Stimulated activated memory B cell treated with anti-CD40 and anti-IgM and Interleukin-4, amounts not matched to agents 10 μg/mL and 1 μg/mL and 100 μg/mL, for 72 hours (primary cell): ENCODE data around the gene DSCAM.

Source experiments
- ATAC-seq: fragments of 150-1000 bp; cut with Tn5 transposase; 2 replicates; pipeline ENCODE4 v1.10.0; 2021
- H3K27ac Mint-ChIP-seq: one replicate; pipeline ENCODE4 v1.8.0; 2022; ENCODE audit warnings: mild to moderate bottlenecking, mixed read lengths
- H3K27me3 Mint-ChIP-seq: one replicate; pipeline ENCODE4 v1.8.0; 2022; ENCODE audit warnings: mixed read lengths
- H3K36me3 Mint-ChIP-seq: one replicate; pipeline ENCODE4 v1.8.0; 2022; ENCODE audit warnings: mixed read lengths
- H3K4me1 Mint-ChIP-seq: one replicate; pipeline ENCODE4 v1.8.0; 2022; ENCODE audit warnings: mixed read lengths
- H3K4me3 Mint-ChIP-seq: one replicate; pipeline ENCODE4 v1.8.0; 2022; ENCODE audit warnings: mild to moderate bottlenecking, moderate library complexity, mixed read lengths
- H3K9me3 Mint-ChIP-seq: one replicate; pipeline ENCODE4 v1.8.0; 2022; ENCODE audit warnings: mixed read lengths

DSCAM gene

DNA sequence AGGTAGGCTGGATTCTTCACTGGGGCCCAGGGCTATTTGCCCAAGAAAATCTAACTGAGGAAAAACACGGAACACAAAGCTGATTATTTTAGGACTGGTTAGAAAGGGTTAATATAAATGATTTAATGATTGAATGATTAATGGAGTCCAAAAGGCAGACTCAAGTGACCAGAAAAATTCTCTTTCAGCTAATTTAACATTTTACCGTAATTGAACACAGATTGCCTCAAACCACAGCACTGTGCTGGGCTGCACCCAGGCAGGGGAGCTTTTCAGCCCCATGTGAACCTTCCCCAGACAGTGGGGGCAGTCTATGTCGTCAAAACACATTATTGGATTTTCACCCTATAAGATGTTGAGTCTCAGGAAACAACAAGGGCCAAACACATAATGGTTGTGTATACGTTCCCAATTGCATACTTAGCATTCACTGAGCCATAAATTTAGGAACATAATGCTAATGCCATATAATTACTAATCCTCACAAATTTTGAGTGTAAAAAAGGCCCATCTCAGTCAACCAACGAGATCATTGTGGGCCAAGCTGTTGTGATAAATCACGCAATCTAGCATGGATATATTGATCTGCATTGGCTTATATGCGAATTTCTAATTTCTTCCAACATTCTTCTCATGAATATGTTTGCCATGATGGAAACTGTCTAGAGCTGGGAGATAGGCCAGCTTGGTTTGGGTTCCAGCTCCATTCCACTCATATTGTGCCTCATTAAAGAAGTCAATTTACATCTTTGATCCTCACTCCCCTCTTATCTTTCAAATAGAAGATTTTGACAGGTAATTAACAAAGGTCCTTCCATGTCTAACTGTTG lies 27.7 kb downstream of the DSCAM start:
- H3K27me3 Mint-ChIP-seq = no peaks in the 10 kb centered on the region
- H3K9me3 Mint-ChIP-seq = peaks cover 8% of the 10 kb centered on the region
- no peaks in the 10 kb centered on the region for H3K36me3 Mint-ChIP-seq
- H3K4me1 Mint-ChIP-seq = no peaks in the 10 kb centered on the region
- no peak overlapping the region for H3K27ac Mint-ChIP-seq
- no peak for ATAC-seq
- no peak overlapping the region for H3K4me3 Mint-ChIP-seq

DNA sequence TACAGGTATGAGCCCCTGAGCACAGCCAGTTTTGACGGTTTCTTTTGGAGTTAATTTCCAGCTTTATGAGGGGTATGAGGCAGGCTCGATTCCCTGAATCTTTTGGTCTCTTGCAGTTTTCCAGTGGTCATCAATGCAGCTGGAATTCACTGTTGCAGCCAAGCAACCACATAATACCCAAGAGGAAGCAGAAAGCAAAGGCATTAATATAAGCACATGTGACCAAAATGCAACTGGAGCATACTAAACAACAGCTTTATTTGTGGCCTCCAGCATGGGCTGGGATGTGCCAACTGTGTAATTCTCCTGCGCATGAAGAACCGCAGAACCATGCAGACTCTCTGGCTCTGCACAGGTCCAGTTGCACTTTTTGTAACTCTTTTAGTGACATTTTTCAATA lies 33.0 kb downstream of the DSCAM start:
- Mint-ChIP-seq H3K36me3 (no peaks in the 10 kb centered on the region), H3K27me3 (no peaks in the 10 kb centered on the region), H3K4me1 (no peaks in the 10 kb centered on the region), H3K9me3 (no peaks in the 10 kb centered on the region), H3K27ac (no peak overlapping the region), H3K4me3 (no peak overlapping the region)
- ATAC-seq = no peak

DNA sequence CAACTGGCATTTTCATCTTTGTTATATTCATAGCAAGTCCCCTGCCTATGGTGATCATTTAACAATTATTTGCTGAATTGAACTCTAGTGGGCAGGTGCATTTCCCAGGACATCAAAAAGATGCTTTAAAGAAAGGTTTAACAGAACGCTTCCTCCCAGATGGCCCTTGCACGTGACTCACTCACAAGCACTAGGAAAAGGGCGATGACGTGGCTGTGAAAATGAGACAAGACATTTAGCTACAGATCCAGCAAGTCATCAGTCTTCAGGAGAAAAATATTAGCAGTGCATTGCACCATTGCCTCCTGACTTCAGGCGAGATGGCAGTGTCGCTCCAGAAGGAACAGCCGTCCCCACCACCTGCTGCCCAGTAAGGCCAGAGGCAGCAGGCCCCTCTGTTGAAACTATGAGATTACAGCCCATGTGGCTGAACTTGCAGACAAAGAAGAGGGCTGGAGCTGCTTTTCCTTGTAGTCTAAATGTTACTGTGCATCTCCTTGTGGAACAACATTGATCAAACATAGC lies 37.2 kb downstream of the DSCAM start:
- Mint-ChIP-seq H3K4me3 (no peak overlapping the region), H3K36me3 (no peaks in the 10 kb centered on the region), H3K9me3 (peaks cover under 1% of the 10 kb centered on the region), H3K4me1 (no peaks in the 10 kb centered on the region), H3K27ac (no peak overlapping the region), H3K27me3 (no peaks in the 10 kb centered on the region)
- ATAC-seq = no peak

DNA sequence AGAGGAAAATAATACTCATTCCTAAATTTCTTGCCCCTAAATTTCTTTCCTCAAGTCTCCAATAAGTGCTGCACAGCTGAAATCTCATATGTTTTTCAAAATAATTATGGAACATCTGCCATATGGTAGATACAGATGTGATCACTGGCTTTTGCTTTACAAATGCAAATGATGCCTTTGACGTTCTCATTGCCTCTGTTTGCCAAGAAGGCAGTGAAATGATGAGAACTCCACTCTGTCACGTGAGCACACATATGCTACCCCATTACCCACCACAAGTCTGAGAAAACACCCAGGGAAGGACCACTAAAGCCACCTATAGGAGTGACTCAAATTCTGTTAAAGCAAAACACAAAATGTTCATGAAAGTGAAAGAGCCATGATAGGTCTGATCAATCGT lies 43.9 kb downstream of the DSCAM start:
- no peaks in the 10 kb centered on the region for H3K27me3 Mint-ChIP-seq
- no peaks in the 10 kb centered on the region for H3K36me3 Mint-ChIP-seq
- no peaks in the 10 kb centered on the region for H3K4me1 Mint-ChIP-seq
- no peak overlapping the region for H3K27ac Mint-ChIP-seq
- no peak overlapping the region for H3K4me3 Mint-ChIP-seq
- H3K9me3 Mint-ChIP-seq = peaks cover 10% of the 10 kb centered on the region
- ATAC-seq = no peak

DNA sequence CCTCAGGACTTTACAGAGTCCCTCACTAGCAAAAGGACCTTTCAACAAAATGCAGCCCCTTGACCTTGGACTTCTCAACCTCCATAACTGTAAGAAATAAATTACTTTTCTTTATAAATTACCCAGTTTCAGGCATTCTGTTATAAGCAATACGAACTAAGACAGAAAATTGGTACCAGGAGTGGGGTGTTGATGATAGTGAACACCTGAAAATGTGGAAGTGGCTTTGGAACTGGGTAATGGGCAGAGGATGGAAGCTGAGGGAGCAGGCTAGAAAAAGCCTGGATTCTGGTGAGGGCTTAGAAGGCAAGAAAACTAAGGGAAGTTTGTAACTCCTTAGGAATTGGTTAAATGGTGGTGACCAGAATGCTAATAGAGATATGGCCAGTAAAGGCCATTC lies 46.8 kb downstream of the DSCAM start:
- Mint-ChIP-seq H3K9me3 (peaks cover 16% of the 10 kb centered on the region), H3K4me3 (no peak overlapping the region), H3K4me1 (no peaks in the 10 kb centered on the region), H3K27me3 (no peaks in the 10 kb centered on the region), H3K27ac (no peak overlapping the region), H3K36me3 (no peaks in the 10 kb centered on the region)
- ATAC-seq = no peak

DNA sequence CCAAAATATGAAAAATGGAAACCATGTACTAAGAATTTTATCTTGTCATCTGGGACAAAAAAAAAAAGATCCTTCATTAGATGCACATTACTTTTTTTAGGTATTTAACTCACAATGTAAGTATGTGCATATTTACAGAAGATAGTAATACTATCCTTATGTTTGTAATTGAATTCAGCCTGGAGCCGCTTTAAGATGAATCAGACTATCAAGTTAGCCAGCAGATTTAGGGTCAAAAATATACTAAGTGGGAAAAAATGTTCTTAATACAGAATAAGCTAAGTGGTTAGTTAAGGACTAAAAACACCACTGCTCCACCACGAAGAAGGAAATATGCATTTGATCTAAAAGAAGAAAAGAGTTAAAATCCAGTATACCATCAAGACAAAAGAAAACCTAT lies 49.1 kb downstream of the DSCAM start:
- Mint-ChIP-seq H3K36me3 (no peaks in the 10 kb centered on the region), H3K4me3 (no peak overlapping the region), H3K9me3 (peaks cover 12% of the 10 kb centered on the region), H3K27me3 (no peaks in the 10 kb centered on the region), H3K27ac (no peak overlapping the region), H3K4me1 (no peaks in the 10 kb centered on the region)
- no peak for ATAC-seq

DNA sequence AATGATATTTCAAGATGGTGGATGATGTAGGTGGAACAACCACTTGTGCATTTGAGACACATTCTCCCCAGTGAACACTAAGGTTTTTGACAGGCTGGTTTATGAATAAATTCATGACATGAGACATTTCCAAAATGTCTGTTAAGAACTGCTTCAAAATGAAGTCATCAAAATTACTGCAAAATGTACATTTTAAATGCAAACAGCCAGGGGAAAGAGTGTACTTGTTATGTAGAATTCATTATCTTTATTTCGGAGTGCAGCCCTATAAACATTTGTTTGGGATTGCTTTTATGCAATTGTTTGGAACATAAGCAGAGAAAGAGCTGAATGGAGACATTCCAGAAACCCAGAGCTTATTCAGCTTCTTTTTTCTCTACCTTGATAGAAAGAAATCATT lies 49.5 kb downstream of the DSCAM start:
- H3K9me3 Mint-ChIP-seq = peaks cover 12% of the 10 kb centered on the region
- H3K4me3 Mint-ChIP-seq = no peak overlapping the region
- H3K36me3 Mint-ChIP-seq = no peaks in the 10 kb centered on the region
- H3K27ac Mint-ChIP-seq = no peak overlapping the region
- no peaks in the 10 kb centered on the region for H3K4me1 Mint-ChIP-seq
- H3K27me3 Mint-ChIP-seq = no peaks in the 10 kb centered on the region
- no peak for ATAC-seq

DNA sequence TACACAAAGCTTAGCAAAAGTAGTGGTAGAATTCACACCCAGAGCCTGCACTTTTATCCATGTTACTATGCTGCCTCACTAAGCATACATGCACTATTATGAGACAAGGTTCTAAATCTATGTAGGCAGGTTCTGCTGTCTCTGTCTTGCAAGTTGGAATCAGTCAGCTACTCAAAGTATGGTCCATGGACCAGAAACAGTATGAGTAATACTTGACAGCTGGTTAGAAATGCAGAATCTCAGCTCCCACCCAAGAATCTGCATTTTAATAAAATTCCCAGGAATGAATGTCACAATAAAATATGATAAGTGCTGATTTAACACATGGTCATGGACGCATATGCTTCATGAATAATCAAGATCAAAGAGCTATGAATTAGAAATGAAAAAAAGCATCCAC lies 50.5 kb downstream of the DSCAM start:
- Mint-ChIP-seq H3K4me3 (no peak overlapping the region), H3K27me3 (no peaks in the 10 kb centered on the region)

DNA sequence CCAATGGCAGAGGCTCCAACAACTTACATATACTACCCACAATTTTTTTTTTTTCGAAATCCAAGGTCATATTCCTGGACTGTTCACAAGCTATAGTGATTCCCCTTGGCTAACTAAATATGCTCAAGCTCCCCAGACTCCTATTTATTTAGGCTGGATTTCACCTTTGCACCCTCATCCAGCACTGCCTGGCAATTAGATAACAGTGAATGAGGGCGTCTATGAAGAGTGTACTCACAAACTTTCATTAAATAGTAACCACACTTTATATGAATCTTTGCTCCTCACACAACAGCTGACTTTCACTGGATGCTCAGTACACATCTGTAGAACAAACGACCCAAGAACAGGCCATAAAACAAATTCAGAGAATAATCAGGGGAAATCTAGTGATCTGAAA lies 51.6 kb downstream of the DSCAM start:
- Mint-ChIP-seq H3K27ac (no peak overlapping the region), H3K9me3 (peaks cover 12% of the 10 kb centered on the region), H3K27me3 (no peaks in the 10 kb centered on the region), H3K36me3 (no peaks in the 10 kb centered on the region), H3K4me3 (no peak overlapping the region), H3K4me1 (no peaks in the 10 kb centered on the region)
- ATAC-seq = no peak

More for the DNA sequence above, 50.5 kb downstream of the DSCAM start:
- Mint-ChIP-seq H3K27ac (no peak overlapping the region), H3K9me3 (peaks cover 12% of the 10 kb centered on the region), H3K4me1 (no peaks in the 10 kb centered on the region), H3K36me3 (no peaks in the 10 kb centered on the region)
- ATAC-seq = no peak

DNA sequence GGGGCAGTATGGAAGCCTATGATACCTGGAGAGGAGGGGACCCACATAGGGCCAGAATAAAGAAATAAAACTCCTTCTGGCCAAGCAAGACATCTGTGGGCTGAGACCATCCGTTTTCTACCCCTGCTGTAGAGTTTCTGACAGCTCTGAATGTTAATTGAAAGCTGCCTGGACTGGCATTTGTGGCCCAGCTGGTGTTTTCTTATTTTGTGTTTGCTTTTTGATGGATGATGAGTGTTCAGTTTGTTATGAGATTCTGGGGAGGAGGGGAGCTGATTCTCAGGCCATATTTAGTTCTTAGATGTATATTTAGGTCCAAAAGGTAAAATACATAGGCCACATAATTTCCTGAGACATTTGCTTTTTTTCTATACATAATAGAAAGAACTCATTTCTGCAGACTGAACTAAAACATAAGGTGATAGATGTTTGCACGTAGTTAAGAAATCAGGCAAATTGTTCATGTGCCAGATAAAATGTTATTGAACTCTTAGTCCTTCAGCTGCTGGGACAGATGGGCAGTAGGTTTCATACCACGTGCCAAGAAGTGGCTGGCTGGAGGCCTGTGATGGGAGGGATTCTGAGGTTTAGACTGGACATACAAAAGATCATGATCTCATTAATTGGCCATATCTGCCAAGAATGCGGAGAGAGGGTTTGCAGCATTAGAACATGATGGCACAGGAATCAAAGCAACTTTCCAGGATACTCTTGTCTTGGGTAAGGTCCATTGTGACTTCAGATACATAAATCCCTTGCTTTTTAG lies 54.1 kb downstream of the DSCAM start:
- H3K27me3 Mint-ChIP-seq = no peaks in the 10 kb centered on the region
- H3K4me1 Mint-ChIP-seq = no peaks in the 10 kb centered on the region
- ATAC-seq = no peak
- peaks cover 5% of the 10 kb centered on the region for H3K9me3 Mint-ChIP-seq
- H3K4me3 Mint-ChIP-seq = no peak overlapping the region
- no peaks in the 10 kb centered on the region for H3K36me3 Mint-ChIP-seq
- no peak overlapping the region for H3K27ac Mint-ChIP-seq

DNA sequence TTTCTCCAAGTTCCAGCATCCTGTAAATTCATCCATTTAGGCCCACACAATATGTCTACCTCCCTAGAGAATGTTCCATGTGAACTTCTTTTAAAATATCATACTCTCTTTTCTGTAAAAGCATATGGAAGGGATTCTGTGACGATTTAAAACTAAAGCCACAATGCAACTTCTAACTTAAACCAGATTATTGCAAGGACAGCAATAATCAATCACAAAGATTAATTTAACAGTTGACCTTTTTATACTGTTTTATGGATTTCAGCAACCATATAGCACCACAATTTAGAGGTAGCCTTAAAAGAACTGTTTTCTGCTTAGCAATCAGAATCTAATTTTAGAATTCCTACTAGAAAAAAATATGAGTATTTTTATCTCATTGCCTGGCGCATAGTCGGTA lies 58.3 kb downstream of the DSCAM start:
- Mint-ChIP-seq H3K27me3 (no peaks in the 10 kb centered on the region), H3K4me3 (no peak overlapping the region), H3K27ac (no peak overlapping the region), H3K9me3 (peaks cover 3% of the 10 kb centered on the region), H3K4me1 (no peaks in the 10 kb centered on the region), H3K36me3 (no peaks in the 10 kb centered on the region)
- ATAC-seq = no peak

DNA sequence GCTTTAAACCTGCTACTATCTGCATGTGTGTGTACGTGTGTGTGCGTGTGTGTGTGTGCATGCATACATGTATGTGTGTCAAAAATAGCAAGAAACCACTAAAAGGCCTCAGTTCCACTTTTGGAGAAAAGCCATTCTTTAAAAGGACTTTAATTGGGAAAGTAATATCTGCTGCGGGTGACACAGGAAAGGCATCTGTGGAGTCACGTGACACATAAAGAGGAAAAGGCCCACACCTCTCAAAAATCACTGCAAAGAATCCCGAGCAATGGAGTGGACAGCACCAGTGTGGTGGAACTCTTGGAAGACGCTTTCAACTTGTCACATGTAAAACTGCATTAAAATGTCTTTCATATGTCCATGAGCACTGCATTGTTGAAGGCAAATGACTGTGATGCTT lies 63.6 kb downstream of the DSCAM start:
- H3K4me1 Mint-ChIP-seq = no peaks in the 10 kb centered on the region
- ATAC-seq = no peak
- H3K4me3 Mint-ChIP-seq = no peak overlapping the region
- H3K27me3 Mint-ChIP-seq = no peaks in the 10 kb centered on the region
- H3K9me3 Mint-ChIP-seq = peaks cover 3% of the 10 kb centered on the region
- no peak overlapping the region for H3K27ac Mint-ChIP-seq
- H3K36me3 Mint-ChIP-seq = no peaks in the 10 kb centered on the region

DNA sequence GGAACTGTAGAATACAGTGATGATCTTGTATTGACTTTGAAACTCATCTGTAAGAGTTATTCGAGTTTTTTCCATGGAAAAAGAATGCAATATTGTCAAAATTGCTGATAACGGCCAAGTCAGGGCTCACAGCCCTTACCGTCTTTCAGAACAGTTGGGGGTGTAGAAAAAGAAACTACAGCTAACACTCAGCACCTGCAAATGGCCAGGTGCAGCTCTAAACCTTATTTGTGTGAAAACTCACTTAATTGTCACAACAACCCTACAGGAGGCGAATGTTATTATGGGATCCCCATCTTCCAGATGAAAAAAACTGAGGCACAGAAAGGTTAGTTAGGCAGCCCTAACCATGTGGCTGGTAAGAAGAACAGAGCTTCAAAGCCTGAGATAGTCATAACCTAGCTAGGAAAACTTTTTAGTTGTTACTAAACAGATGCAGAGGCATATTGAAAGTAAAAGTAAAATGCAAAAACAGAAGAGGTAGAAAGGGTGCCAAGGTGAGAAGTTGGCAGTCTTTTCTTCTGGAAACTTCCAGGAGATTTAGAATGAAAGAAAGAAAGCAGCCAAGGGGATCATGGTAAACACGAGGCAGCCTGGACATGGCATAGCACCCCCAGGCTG lies 76.4 kb downstream of the DSCAM start:
- Mint-ChIP-seq H3K4me1 (no peaks in the 10 kb centered on the region), H3K27ac (no peak overlapping the region), H3K4me3 (no peak overlapping the region), H3K36me3 (no peaks in the 10 kb centered on the region), H3K9me3 (no peaks in the 10 kb centered on the region), H3K27me3 (no peaks in the 10 kb centered on the region)
- no peak for ATAC-seq

DNA sequence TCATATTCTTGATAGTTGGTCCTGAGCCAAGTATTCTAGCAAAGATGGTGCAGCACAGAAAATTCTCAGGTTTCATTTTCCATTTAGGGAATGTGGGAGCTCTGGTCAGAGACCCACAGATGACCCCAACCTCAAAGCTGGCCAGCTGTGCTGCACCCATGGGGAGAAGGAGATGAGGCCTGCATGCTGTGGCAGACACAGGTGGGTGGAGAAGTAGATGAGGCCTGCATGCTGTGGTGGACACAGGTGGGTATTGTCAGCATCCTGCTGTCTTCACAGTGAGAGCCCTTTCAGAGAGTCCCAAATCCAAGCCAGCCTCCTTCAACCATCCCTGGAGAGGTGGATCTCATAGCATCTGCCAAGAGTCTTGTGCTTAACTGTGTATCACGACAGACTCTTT lies 77.7 kb downstream of the DSCAM start:
- no peak overlapping the region for H3K4me3 Mint-ChIP-seq
- no peaks in the 10 kb centered on the region for H3K27me3 Mint-ChIP-seq
- H3K27ac Mint-ChIP-seq = no peak overlapping the region
- peaks cover 2% of the 10 kb centered on the region for H3K9me3 Mint-ChIP-seq
- H3K36me3 Mint-ChIP-seq = no peaks in the 10 kb centered on the region
- H3K4me1 Mint-ChIP-seq = no peaks in the 10 kb centered on the region
- no peak for ATAC-seq

DNA sequence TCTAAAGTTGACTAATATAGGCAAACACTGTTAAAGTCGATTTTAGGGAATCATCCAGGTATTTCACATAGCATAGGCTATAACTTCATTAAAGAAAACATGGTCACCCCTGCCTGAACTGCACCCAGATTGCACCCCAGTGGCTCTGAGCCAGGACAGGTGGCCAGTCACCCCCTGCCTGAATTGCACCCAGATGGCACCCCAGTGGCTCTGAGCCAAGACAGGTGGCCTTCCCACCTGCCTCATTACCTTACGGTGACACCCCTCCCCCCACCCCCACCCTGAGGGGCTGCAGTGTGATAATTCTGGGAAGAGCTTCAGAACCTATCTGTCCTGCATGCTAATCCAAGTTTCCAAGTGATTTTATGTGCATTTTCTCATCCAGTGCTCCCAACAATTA lies 78.9 kb downstream of the DSCAM start:
- Mint-ChIP-seq H3K36me3 (no peaks in the 10 kb centered on the region), H3K27ac (no peak overlapping the region), H3K4me1 (no peaks in the 10 kb centered on the region), H3K9me3 (peaks cover 2% of the 10 kb centered on the region), H3K4me3 (no peak overlapping the region), H3K27me3 (no peaks in the 10 kb centered on the region)
- no peak for ATAC-seq
